ENCODE measurements around the gene HLTF.

The HLTF gene, protein sequence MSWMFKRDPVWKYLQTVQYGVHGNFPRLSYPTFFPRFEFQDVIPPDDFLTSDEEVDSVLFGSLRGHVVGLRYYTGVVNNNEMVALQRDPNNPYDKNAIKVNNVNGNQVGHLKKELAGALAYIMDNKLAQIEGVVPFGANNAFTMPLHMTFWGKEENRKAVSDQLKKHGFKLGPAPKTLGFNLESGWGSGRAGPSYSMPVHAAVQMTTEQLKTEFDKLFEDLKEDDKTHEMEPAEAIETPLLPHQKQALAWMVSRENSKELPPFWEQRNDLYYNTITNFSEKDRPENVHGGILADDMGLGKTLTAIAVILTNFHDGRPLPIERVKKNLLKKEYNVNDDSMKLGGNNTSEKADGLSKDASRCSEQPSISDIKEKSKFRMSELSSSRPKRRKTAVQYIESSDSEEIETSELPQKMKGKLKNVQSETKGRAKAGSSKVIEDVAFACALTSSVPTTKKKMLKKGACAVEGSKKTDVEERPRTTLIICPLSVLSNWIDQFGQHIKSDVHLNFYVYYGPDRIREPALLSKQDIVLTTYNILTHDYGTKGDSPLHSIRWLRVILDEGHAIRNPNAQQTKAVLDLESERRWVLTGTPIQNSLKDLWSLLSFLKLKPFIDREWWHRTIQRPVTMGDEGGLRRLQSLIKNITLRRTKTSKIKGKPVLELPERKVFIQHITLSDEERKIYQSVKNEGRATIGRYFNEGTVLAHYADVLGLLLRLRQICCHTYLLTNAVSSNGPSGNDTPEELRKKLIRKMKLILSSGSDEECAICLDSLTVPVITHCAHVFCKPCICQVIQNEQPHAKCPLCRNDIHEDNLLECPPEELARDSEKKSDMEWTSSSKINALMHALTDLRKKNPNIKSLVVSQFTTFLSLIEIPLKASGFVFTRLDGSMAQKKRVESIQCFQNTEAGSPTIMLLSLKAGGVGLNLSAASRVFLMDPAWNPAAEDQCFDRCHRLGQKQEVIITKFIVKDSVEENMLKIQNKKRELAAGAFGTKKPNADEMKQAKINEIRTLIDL

DNA sequence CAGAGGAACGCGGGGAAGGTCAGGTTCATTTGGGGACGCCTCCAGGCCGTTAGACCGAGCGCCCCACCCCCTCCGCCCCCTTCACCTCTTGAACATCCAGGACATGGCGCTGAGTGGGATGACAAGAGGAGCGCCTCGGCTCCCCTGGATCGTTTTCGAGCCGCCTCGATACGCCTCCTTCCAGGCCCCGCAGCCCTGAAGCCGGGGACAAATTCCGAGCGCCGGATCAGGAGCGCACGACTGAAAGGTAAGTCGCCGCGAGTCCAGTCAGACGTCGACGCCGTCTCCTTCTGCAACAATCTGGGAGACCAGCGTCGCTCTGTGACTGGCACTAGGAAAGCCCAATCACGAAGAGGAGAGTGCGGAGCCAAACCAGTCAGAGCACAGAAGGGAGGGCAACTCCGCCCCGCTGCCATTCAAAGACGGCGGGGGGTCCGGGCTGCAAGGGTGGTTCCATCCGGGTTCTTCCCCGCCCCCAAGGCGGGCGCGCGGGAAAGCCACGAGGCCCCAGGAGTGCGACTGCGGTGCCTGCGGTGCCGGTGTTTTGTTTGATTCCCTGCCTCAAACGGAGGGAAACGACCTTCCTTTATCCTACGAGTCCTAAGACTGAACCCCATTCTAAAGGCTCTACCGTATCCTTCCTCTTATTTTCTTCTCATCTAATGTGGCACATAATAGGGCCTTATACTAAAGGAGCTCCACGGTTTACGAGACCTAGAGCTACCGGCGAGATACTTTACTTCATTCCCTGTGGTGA lies at the start of gene HLTF:
TSS of gene HLTF (minus strand) at position 302 of the 757 bp plus-strand sequence. CDS start at position 105, 197 bp downstream.
- DNase-seq (ENCODE audit: low read depth, low spot score) = peak; percentile 97
- peak within 1 kb of the TSS; percentile 77 for H3K9ac ChIP-seq (ENCODE audit: insufficient read length)
- peak within 1 kb of the TSS; percentile 66; the same call in 1 of the 2 replicates for H3K27ac ChIP-seq
- peaks cover 35% of the 10 kb centered on the region for H3K36me3 ChIP-seq (ENCODE audit: insufficient read depth, low read length)
- peaks cover 6% of the 10 kb centered on the region; the same call in 1 of the 2 replicates for H3K9me3 ChIP-seq (ENCODE audit: low read depth, low read length)
- TF ChIP-seq POLR2AphosphoS5 (IDR thresholded peaks at IDR 0.05; ENCODE audit: borderline replicate concordance, low read depth, low read length) (peak; percentile 96), EZH2 (IDR thresholded peaks at IDR 0.05) (no peak), FOXP2 (optimal IDR thresholded peaks at IDR 0.05; ENCODE audit: control extremely low read depth, extremely low read length, insufficient read depth) (peak; percentile 95)
- H3K4me3 ChIP-seq = peak within 1 kb of the TSS; percentile 94

- H3K4me3 ChIP-seq = no peak overlapping the region
- H3K36me3 ChIP-seq (ENCODE audit: insufficient read depth, low read length) = no peaks in the 10 kb centered on the region
- TF ChIP-seq FOXP2 (optimal IDR thresholded peaks at IDR 0.05; ENCODE audit: control extremely low read depth, extremely low read length, insufficient read depth) (no peak), EZH2 (IDR thresholded peaks at IDR 0.05) (no peak), POLR2AphosphoS5 (IDR thresholded peaks at IDR 0.05; ENCODE audit: borderline replicate concordance, low read depth, low read length) (no peak)
- DNase-seq (ENCODE audit: low read depth, low spot score) = no peak
- H3K27ac ChIP-seq = no peak overlapping the region
- no peak overlapping the region for H3K9ac ChIP-seq (ENCODE audit: insufficient read length)
- no peaks in the 10 kb centered on the region for H3K9me3 ChIP-seq (ENCODE audit: low read depth, low read length)
These were observed 48.2 kb upstream of the HLTF start for GRCh38 chr3:149134575-149134974.

- no peak overlapping the region for H3K27ac ChIP-seq
- no peak overlapping the region for H3K4me3 ChIP-seq
- H3K36me3 ChIP-seq (ENCODE audit: insufficient read depth, low read length) = no peaks in the 10 kb centered on the region
- no peak for TF ChIP-seq EZH2 (IDR thresholded peaks at IDR 0.05)
- no peak for TF ChIP-seq FOXP2 (optimal IDR thresholded peaks at IDR 0.05; ENCODE audit: control extremely low read depth, extremely low read length, insufficient read depth)
- no peak for TF ChIP-seq POLR2AphosphoS5 (IDR thresholded peaks at IDR 0.05; ENCODE audit: borderline replicate concordance, low read depth, low read length)
- no peak for DNase-seq (ENCODE audit: low read depth, low spot score)
- H3K9ac ChIP-seq (ENCODE audit: insufficient read length) = no peak overlapping the region
- no peaks in the 10 kb centered on the region for H3K9me3 ChIP-seq (ENCODE audit: low read depth, low read length)
These were observed 45.3 kb upstream of the HLTF start for GRCh38 chr3:149131589-149131988.

- H3K36me3 ChIP-seq (ENCODE audit: insufficient read depth, low read length) = no peaks in the 10 kb centered on the region
- H3K4me3 ChIP-seq = peak within 1 kb of the TSS; percentile 93
- DNase-seq (ENCODE audit: low read depth, low spot score) = no peak
- H3K9ac ChIP-seq (ENCODE audit: insufficient read length) = peak within 1 kb of the TSS; percentile 66
- peak; percentile 31 for TF ChIP-seq FOXP2 (optimal IDR thresholded peaks at IDR 0.05; ENCODE audit: control extremely low read depth, extremely low read length, insufficient read depth)
- no peak for TF ChIP-seq EZH2 (IDR thresholded peaks at IDR 0.05)
- peak; percentile 81 for TF ChIP-seq POLR2AphosphoS5 (IDR thresholded peaks at IDR 0.05; ENCODE audit: borderline replicate concordance, low read depth, low read length)
- H3K9me3 ChIP-seq (ENCODE audit: low read depth, low read length) = no peaks in the 10 kb centered on the region
- H3K27ac ChIP-seq = no peak within 1 kb of the TSS
These were observed 43.2 kb upstream of the HLTF start, which contains the start of gene HPS3 for GRCh38 chr3:149129326-149130205. HPS3 (plus strand) TSS chr3:149129638; CDS start chr3:149129724, 86 bp downstream.

- H3K9ac ChIP-seq (ENCODE audit: insufficient read length) = peak overlapping the region; percentile 66
- no peak overlapping the region for H3K27ac ChIP-seq
- DNase-seq (ENCODE audit: low read depth, low spot score) = no peak
These were observed 42.5 kb upstream of the HLTF start for GRCh38 chr3:149128821-149129220.

GRCh38 chr3:149122721-149123578 lies 36.6 kb upstream of the HLTF start:
- Histone ChIP-seq H3K9ac (ENCODE audit: insufficient read length) (no peak overlapping the region), H3K36me3 (ENCODE audit: insufficient read depth, low read length) (no peaks in the 10 kb centered on the region), H3K27ac (no peak overlapping the region), H3K9me3 (ENCODE audit: low read depth, low read length) (no peaks in the 10 kb centered on the region), H3K4me3 (no peak overlapping the region)
- TF ChIP-seq FOXP2 (optimal IDR thresholded peaks at IDR 0.05; ENCODE audit: control extremely low read depth, extremely low read length, insufficient read depth) = no peak
- no peak for TF ChIP-seq EZH2 (IDR thresholded peaks at IDR 0.05)
- TF ChIP-seq POLR2AphosphoS5 (IDR thresholded peaks at IDR 0.05; ENCODE audit: borderline replicate concordance, low read depth, low read length) = no peak
- DNase-seq (ENCODE audit: low read depth, low spot score) = no peak

More at GRCh38 chr3:149128821-149129220, 42.5 kb upstream of the HLTF start:
- Histone ChIP-seq H3K9me3 (ENCODE audit: low read depth, low read length) (no peaks in the 10 kb centered on the region), H3K4me3 (peak overlapping the region; percentile 93), H3K36me3 (ENCODE audit: insufficient read depth, low read length) (no peaks in the 10 kb centered on the region)
- TF ChIP-seq POLR2AphosphoS5 (IDR thresholded peaks at IDR 0.05; ENCODE audit: borderline replicate concordance, low read depth, low read length) = no peak
- no peak for TF ChIP-seq FOXP2 (optimal IDR thresholded peaks at IDR 0.05; ENCODE audit: control extremely low read depth, extremely low read length, insufficient read depth)
- TF ChIP-seq EZH2 (IDR thresholded peaks at IDR 0.05) = no peak
